Smooth muscle cell (in vitro differentiated cells): ENCODE measurements around the gene CASP10. TPM values are rescaled to one million over a fixed set of nuclear protein-coding genes. Genes with fewer than 3 reads are reported as not detected.

Experiments
- DNase-seq: peaks from one replicate; lab custom pipeline; 2025; ENCODE audit not compliant: unreplicated experiment; lab: John Stamatoyannopoulos, UW
- H2AFZ ChIP-seq: fragments of 200-600 bp; sonication (generic); 2 replicates; pipeline ENCODE4 v1.6.0; 2016; ENCODE audit warnings: antibody characterized with exemption, low read depth, mild to moderate bottlenecking
- H3F3A ChIP-seq: fragments of 200-600 bp; sonication (generic); 2 replicates; pipeline ENCODE4 v1.6.0; 2017; ENCODE audit warnings: antibody characterized with exemption, low read depth
- H3K27ac ChIP-seq: fragments of 200-600 bp; sonication (generic); 2 replicates; pipeline ENCODE4 v1.5.1; 2016; ENCODE audit warnings: low read depth, mild to moderate bottlenecking
- H3K27me3 ChIP-seq: fragments of 200-600 bp; sonication (generic); 2 replicates; pipeline ENCODE4 v1.6.1; 2016; ENCODE audit warnings: low read depth, mild to moderate bottlenecking
- H3K36me3 ChIP-seq: fragments of 200-600 bp; sonication (generic); 2 replicates; pipeline ENCODE4 v1.5.1; 2016; ENCODE audit warnings: low read depth
- H3K4me1 ChIP-seq: fragments of 200-600 bp; sonication (generic); 2 replicates; pipeline ENCODE4 v1.5.1; 2016; ENCODE audit warnings: low read depth
- H3K4me2 ChIP-seq: fragments of 200-600 bp; sonication (generic); 2 replicates; pipeline ENCODE4 v1.6.0; 2016; ENCODE audit warnings: mild to moderate bottlenecking
- H3K4me3 ChIP-seq: fragments of 200-600 bp; sonication (generic); 2 replicates; pipeline ENCODE4 v1.5.1; 2016; ENCODE audit warnings: mild to moderate bottlenecking
- H3K79me2 ChIP-seq: fragments of 200-600 bp; sonication (generic); 2 replicates; pipeline ENCODE4 v1.6.0; 2016; ENCODE audit warnings: low read depth, mild to moderate bottlenecking
- H3K9ac ChIP-seq: fragments of 200-600 bp; sonication (generic); 2 replicates; pipeline ENCODE4 v1.6.0; 2016; ENCODE audit warnings: low read depth
- H3K9me3 ChIP-seq: fragments of 200-600 bp; sonication (generic); replicated peaks from 2 replicates; pipeline ENCODE4 v1.5.1; 2016; ENCODE audit warnings: low read depth
- H4K20me1 ChIP-seq: fragments of 200-600 bp; sonication (generic); 2 replicates; pipeline ENCODE4 v1.6.0; 2016; ENCODE audit warnings: low read depth
- WGBS: methylation state at CpG from one replicate; pipeline ENCODE4 v1.1.7; 2016; ENCODE audit warnings: low lambda C conversion rate; 5-methylcytosine and 5-hydroxymethylcytosine counted together
- polyA plus RNA-seq: library from polyadenylated mRNA; unstranded; fragments of >200 nt; fragmentation: Nextera tagmentation; extraction: Ambion mirVana; gene quantifications from 2 replicates; pipeline ENCODE4 v1.2.1, GENCODE V29; 2016
- total RNA-seq: library from RNA; depleted of rRNA; stranded (reverse); fragments of >200 nt; gene quantifications from 2 replicates; pipeline ENCODE4 v1.2.3, GENCODE V29; 2014
- TF ChIP-seq, protein P1 (sequence below): fragments of 200-600 bp; sonication (generic); IDR thresholded peaks from 2 replicates; pipeline ENCODE4 v1.5.1; 2017; ENCODE audit warnings: borderline replicate concordance, mild to moderate bottlenecking, antibody characterized with exemption; ENCODE audit not compliant: insufficient read depth, poor library complexity, severe bottlenecking

Gene CASP10
- total and polyA plus RNA-seq, 2 experiments from 2014 or later, result 0.36 to 1.1 TPM

DNA sequence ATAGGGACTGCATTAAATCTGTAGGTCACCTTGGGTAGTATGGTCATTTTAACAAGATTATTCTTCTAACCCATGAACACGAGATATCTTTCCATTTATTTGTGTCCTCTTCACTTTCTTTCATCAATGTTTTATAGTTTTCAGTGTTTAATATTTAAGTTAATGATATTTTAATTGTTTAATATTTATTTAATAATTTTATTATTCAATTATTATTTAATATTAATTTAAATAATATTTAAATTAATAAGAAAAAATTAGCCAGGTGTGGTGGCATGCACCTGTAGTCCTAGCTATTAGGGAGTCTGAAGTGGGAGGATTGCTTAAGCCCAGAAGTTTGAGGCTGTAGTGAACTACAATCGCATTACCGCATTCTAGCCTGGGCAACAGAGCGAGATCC is 33.0 kb downstream of the CASP10 start:
- Histone ChIP-seq H3K36me3 (no peaks in the 10 kb centered on the region), H3K4me3 (no peak overlapping the region), H3K4me1 (peaks cover 4% of the 10 kb centered on the region), H3F3A (no peaks in the 10 kb centered on the region), H3K27me3 (no peaks in the 10 kb centered on the region), H3K4me2 (no peak overlapping the region), H3K9ac (no peak overlapping the region), H3K79me2 (no peaks in the 10 kb centered on the region), H4K20me1 (no peaks in the 10 kb centered on the region), H3K9me3 (no peaks in the 10 kb centered on the region), H3K27ac (no peak overlapping the region), H2AFZ (no peak overlapping the region)
- TF ChIP-seq, protein P1, sequence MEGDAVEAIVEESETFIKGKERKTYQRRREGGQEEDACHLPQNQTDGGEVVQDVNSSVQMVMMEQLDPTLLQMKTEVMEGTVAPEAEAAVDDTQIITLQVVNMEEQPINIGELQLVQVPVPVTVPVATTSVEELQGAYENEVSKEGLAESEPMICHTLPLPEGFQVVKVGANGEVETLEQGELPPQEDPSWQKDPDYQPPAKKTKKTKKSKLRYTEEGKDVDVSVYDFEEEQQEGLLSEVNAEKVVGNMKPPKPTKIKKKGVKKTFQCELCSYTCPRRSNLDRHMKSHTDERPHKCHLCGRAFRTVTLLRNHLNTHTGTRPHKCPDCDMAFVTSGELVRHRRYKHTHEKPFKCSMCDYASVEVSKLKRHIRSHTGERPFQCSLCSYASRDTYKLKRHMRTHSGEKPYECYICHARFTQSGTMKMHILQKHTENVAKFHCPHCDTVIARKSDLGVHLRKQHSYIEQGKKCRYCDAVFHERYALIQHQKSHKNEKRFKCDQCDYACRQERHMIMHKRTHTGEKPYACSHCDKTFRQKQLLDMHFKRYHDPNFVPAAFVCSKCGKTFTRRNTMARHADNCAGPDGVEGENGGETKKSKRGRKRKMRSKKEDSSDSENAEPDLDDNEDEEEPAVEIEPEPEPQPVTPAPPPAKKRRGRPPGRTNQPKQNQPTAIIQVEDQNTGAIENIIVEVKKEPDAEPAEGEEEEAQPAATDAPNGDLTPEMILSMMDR, result no peak
- WGBS, result 97% methylated on average over 4 of the region's 4 CpGs
- DNase-seq, result no peak

DNA sequence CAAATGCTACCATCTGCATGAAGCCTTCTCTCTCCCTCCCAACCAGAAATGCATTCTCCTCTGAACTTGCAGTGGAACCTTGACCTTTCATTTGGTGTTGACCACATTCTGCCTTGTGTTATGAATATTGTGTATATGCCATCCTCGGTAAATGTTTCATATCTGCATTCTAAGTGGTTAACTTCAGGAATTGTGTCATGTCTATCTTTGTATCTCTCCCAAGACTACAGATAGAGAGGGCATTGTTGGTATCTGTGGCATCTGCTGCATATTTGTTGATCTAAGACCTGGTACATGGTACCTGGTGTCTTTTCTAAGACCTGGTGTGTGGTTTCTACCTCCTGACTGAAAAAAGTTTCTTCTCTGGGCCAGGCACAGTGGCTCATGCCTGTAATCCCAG is 34.0 kb downstream of the CASP10 start:
- H3F3A ChIP-seq, result no peaks in the 10 kb centered on the region
- TF ChIP-seq, protein P1, result no peak
- H3K4me1 ChIP-seq, result peaks cover 4% of the 10 kb centered on the region
- H3K4me3 ChIP-seq, result no peak overlapping the region
- 96% methylated on average over 1 of the region's 1 CpG for WGBS
- H3K36me3 ChIP-seq, result no peaks in the 10 kb centered on the region
- no peak for DNase-seq
- no peak overlapping the region for H2AFZ ChIP-seq
- H3K9me3 ChIP-seq, result no peaks in the 10 kb centered on the region
- H3K4me2 ChIP-seq, result no peak overlapping the region
- H3K9ac ChIP-seq, result no peak overlapping the region
- H4K20me1 ChIP-seq, result no peaks in the 10 kb centered on the region
- H3K79me2 ChIP-seq, result no peaks in the 10 kb centered on the region
- H3K27me3 ChIP-seq, result no peaks in the 10 kb centered on the region
- H3K27ac ChIP-seq, result no peak overlapping the region

DNA sequence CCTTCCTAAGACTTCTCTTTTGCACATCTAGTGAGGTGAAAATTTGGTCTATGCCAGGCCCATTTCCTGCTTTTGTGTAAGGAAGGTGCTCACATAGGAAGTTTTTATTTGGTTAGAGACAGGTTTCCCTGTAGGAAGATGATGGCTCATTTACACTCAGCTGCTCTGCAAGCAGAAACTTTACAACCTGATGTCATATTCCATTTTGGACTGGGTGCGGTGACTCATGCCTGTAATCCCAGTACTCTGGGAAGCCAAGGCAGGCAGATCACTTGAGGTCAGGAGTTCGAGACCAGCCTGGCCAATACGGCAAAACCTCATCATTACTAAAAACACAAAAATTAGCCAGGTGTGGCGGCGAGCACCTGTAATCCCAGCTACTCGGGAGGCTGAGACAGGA is 35.8 kb downstream of the CASP10 start:
- Histone ChIP-seq H3K4me2 (no peak overlapping the region), H2AFZ (no peak overlapping the region), H3K4me3 (no peak overlapping the region), H3K9me3 (no peaks in the 10 kb centered on the region), H3K9ac (no peak overlapping the region), H3K4me1 (peaks cover 4% of the 10 kb centered on the region), H4K20me1 (no peaks in the 10 kb centered on the region), H3K27me3 (no peaks in the 10 kb centered on the region), H3F3A (no peaks in the 10 kb centered on the region), H3K79me2 (no peaks in the 10 kb centered on the region), H3K27ac (no peak overlapping the region), H3K36me3 (no peaks in the 10 kb centered on the region)
- TF ChIP-seq, protein P1, result no peak
- no peak for DNase-seq
- WGBS, result 94% methylated on average over 6 of the region's 6 CpGs

DNA sequence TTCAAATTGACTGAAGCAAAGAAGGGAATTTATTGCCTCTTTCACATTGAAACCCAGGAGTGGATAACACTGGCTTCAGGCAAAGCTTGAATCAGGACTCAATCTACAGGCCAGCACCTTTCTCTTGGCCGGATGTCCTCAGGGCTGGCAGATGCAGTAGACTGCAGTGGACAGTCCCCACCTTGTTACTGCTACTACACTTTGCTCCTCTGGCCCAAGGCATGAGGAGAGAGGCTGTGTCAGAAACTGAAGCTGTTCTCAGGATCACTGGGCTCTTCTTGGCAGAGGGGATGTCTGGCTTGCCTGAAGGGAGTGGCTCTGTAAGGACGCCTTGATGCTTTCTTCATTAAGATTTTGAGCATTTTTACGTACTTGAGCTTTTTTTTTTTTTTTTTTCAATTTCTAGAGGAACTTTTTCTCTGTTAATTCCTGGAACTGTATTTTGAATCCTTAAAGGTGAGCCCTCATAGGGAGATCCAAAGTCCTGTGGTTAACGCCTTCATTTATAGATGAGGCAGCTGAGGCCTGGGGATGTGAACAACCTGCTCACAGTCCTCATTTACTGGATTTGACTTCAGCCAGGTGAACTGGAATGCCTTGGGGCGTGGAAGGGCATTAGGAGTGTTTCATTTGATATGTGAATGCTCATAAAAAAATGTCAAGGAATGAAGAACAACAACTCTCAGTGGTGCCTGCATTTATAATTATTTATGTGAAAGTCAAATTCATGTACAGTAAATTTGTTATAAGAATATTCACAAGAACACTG is 36.6 kb downstream of the CASP10 start:
- DNase-seq, result no peak
- Histone ChIP-seq H3K4me2 (no peak overlapping the region), H3K4me3 (no peak overlapping the region), H3K4me1 (peaks cover 4% of the 10 kb centered on the region), H3K9me3 (no peaks in the 10 kb centered on the region), H3K27ac (no peak overlapping the region), H2AFZ (no peak overlapping the region), H3F3A (no peaks in the 10 kb centered on the region), H3K36me3 (no peaks in the 10 kb centered on the region), H3K9ac (no peak overlapping the region), H3K79me2 (no peaks in the 10 kb centered on the region), H3K27me3 (no peaks in the 10 kb centered on the region), H4K20me1 (no peaks in the 10 kb centered on the region)
- TF ChIP-seq, protein P1, result no peak
- WGBS, result 90% methylated on average over 5 of the region's 5 CpGs
